ENCODE measurements around the gene TEX11.

The TEX11 gene

GRCh38 chrX:70554948-70555347, 353.6 kb downstream of the TEX11 start:
- Histone ChIP-seq H4K91ac (ENCODE audit: low read depth, low read length) (no peak overlapping the region), H4K12ac (ENCODE audit: low read depth, low read length) (no peak overlapping the region)

GRCh38 chrX:70554523-70554922, 354.0 kb downstream of the TEX11 start:
- H3K27ac ChIP-seq (ENCODE audit: low read depth, low read length) = no peak overlapping the region
- no peaks in the 10 kb centered on the region for H3K9me3 ChIP-seq (ENCODE audit: insufficient read depth, low read depth, low read length)
- H3K79me2 ChIP-seq (ENCODE audit: control insufficient read depth, insufficient read depth, low read length, poor library complexity) = no peaks in the 10 kb centered on the region
- H3K27me3 ChIP-seq (ENCODE audit: insufficient read depth, low read length) = no peaks in the 10 kb centered on the region
- no peak for DNase-seq
- WGBS (ENCODE audit: extremely low coverage, insufficient coverage, insufficient read length) = no CpG with 5 or more reads among the region's 2 CpGs
- no peaks in the 10 kb centered on the region for H3K36me3 ChIP-seq (ENCODE audit: control insufficient read depth in 1 of 2, insufficient read depth in 2 of 2, low read length in 2 of 2)
- no peak overlapping the region for H2AK5ac ChIP-seq (ENCODE audit: low read length)
- H4K91ac ChIP-seq (ENCODE audit: low read depth, low read length) = no peak overlapping the region
- no peak overlapping the region for H3K23ac ChIP-seq (ENCODE audit: low read length)
- H3K14ac ChIP-seq (ENCODE audit: low read length) = no peak overlapping the region
- H2BK12ac ChIP-seq (ENCODE audit: low read length) = no peak overlapping the region
- H3K18ac ChIP-seq (ENCODE audit: low read length) = no peak overlapping the region
- no peaks in the 10 kb centered on the region for H3K4me1 ChIP-seq (ENCODE audit: control insufficient read depth in 1 of 2, insufficient read depth in 2 of 2, low read length in 2 of 2)
- no peak overlapping the region for H2BK120ac ChIP-seq (ENCODE audit: insufficient read depth, low read length, poor library complexity)
- no peak overlapping the region for H2AFZ ChIP-seq (ENCODE audit: insufficient read depth, low read length, poor library complexity)
- no peak overlapping the region for H4K8ac ChIP-seq (ENCODE audit: low read depth, low read length)
- no peaks in the 10 kb centered on the region for H3K79me1 ChIP-seq (ENCODE audit: low read length)
- no peak overlapping the region for H3K9ac ChIP-seq (ENCODE audit: low read length)
- H3K4ac ChIP-seq (ENCODE audit: low read depth, low read length) = no peak overlapping the region
- no peak overlapping the region for H3K4me3 ChIP-seq (ENCODE audit: low read depth, low read length)
- no peak overlapping the region for H2BK5ac ChIP-seq (ENCODE audit: low read depth, low read length, poor library complexity)
- H4K12ac ChIP-seq (ENCODE audit: low read depth, low read length) = no peak overlapping the region
- no peak overlapping the region for H3K4me2 ChIP-seq (ENCODE audit: low read length)

More at GRCh38 chrX:70554948-70555347, 353.6 kb downstream of the TEX11 start:
- H3K27ac ChIP-seq (ENCODE audit: low read depth, low read length) = no peak overlapping the region
- no peak for DNase-seq
- no peak overlapping the region for H2BK5ac ChIP-seq (ENCODE audit: low read depth, low read length, poor library complexity)
- no peak overlapping the region for H3K23ac ChIP-seq (ENCODE audit: low read length)
- no peaks in the 10 kb centered on the region for H3K4me1 ChIP-seq (ENCODE audit: control insufficient read depth in 1 of 2, insufficient read depth in 2 of 2, low read length in 2 of 2)
- no peaks in the 10 kb centered on the region for H3K27me3 ChIP-seq (ENCODE audit: insufficient read depth, low read length)
- H2AK5ac ChIP-seq (ENCODE audit: low read length) = no peak overlapping the region
- no peaks in the 10 kb centered on the region for H3K79me1 ChIP-seq (ENCODE audit: low read length)
- no peak overlapping the region for H4K8ac ChIP-seq (ENCODE audit: low read depth, low read length)
- no peak overlapping the region for H2BK12ac ChIP-seq (ENCODE audit: low read length)
- H3K79me2 ChIP-seq (ENCODE audit: control insufficient read depth, insufficient read depth, low read length, poor library complexity) = no peaks in the 10 kb centered on the region
- no peak overlapping the region for H3K4me2 ChIP-seq (ENCODE audit: low read length)
- H3K14ac ChIP-seq (ENCODE audit: low read length) = no peak overlapping the region
- H3K36me3 ChIP-seq (ENCODE audit: control insufficient read depth in 1 of 2, insufficient read depth in 2 of 2, low read length in 2 of 2) = no peaks in the 10 kb centered on the region
- WGBS (ENCODE audit: extremely low coverage, insufficient coverage, insufficient read length) = no CpG with 5 or more reads among the region's 5 CpGs
- no peak overlapping the region for H3K4me3 ChIP-seq (ENCODE audit: low read depth, low read length)
- no peak overlapping the region for H2AFZ ChIP-seq (ENCODE audit: insufficient read depth, low read length, poor library complexity)
- H3K9me3 ChIP-seq (ENCODE audit: insufficient read depth, low read depth, low read length) = no peaks in the 10 kb centered on the region
- no peak overlapping the region for H3K18ac ChIP-seq (ENCODE audit: low read length)
- no peak overlapping the region for H2BK120ac ChIP-seq (ENCODE audit: insufficient read depth, low read length, poor library complexity)
- no peak overlapping the region for H3K4ac ChIP-seq (ENCODE audit: low read depth, low read length)
- no peak overlapping the region for H3K9ac ChIP-seq (ENCODE audit: low read length)

GRCh38 chrX:70554081-70554480, 354.4 kb downstream of the TEX11 start:
- no peak overlapping the region for H2BK12ac ChIP-seq (ENCODE audit: low read length)
- H3K4me3 ChIP-seq (ENCODE audit: low read depth, low read length) = no peak overlapping the region
- no peaks in the 10 kb centered on the region for H3K36me3 ChIP-seq (ENCODE audit: control insufficient read depth in 1 of 2, insufficient read depth in 2 of 2, low read length in 2 of 2)
- H3K79me2 ChIP-seq (ENCODE audit: control insufficient read depth, insufficient read depth, low read length, poor library complexity) = no peaks in the 10 kb centered on the region
- H3K79me1 ChIP-seq (ENCODE audit: low read length) = no peaks in the 10 kb centered on the region
- H2BK120ac ChIP-seq (ENCODE audit: insufficient read depth, low read length, poor library complexity) = no peak overlapping the region
- H2BK5ac ChIP-seq (ENCODE audit: low read depth, low read length, poor library complexity) = no peak overlapping the region
- no peak overlapping the region for H2AK5ac ChIP-seq (ENCODE audit: low read length)
- H3K9me3 ChIP-seq (ENCODE audit: insufficient read depth, low read depth, low read length) = no peaks in the 10 kb centered on the region
- H3K9ac ChIP-seq (ENCODE audit: low read length) = no peak overlapping the region
- H3K27me3 ChIP-seq (ENCODE audit: insufficient read depth, low read length) = no peaks in the 10 kb centered on the region
- no peak overlapping the region for H3K4me2 ChIP-seq (ENCODE audit: low read length)
- no peak overlapping the region for H3K4ac ChIP-seq (ENCODE audit: low read depth, low read length)
- no peak overlapping the region for H4K8ac ChIP-seq (ENCODE audit: low read depth, low read length)
- H3K18ac ChIP-seq (ENCODE audit: low read length) = no peak overlapping the region
- WGBS (ENCODE audit: extremely low coverage, insufficient coverage, insufficient read length) = no CpG with 5 or more reads among the region's 2 CpGs
- H3K14ac ChIP-seq (ENCODE audit: low read length) = no peak overlapping the region
- H2AFZ ChIP-seq (ENCODE audit: insufficient read depth, low read length, poor library complexity) = no peak overlapping the region
- no peak overlapping the region for H4K91ac ChIP-seq (ENCODE audit: low read depth, low read length)
- H3K4me1 ChIP-seq (ENCODE audit: control insufficient read depth in 1 of 2, insufficient read depth in 2 of 2, low read length in 2 of 2) = no peaks in the 10 kb centered on the region
- no peak for DNase-seq
- H3K27ac ChIP-seq (ENCODE audit: low read depth, low read length) = no peak overlapping the region
- no peak overlapping the region for H3K23ac ChIP-seq (ENCODE audit: low read length)
- no peak overlapping the region for H4K12ac ChIP-seq (ENCODE audit: low read depth, low read length)

DNA sequence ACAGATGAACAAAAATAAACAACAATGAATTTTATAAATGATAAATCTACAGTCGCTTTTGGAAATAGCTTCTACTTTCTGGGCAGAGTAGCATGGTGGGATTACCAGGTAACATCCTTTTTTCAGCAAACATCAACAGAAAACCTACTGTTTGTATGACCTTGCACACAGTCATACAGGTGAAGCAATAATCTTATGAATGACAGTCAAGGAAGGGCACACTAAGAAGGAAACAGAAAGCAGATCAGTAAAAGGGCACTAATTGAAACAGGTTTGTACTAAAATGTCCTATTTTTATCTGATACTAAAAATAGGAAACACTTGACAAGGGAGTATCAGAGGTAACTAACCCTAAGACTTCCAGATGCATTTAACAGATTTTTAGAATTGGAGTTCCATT, 355.0 kb downstream of the TEX11 start:
- Histone ChIP-seq H4K8ac (ENCODE audit: low read depth, low read length) (no peak overlapping the region), H3K36me3 (ENCODE audit: control insufficient read depth in 1 of 2, insufficient read depth in 2 of 2, low read length in 2 of 2) (no peaks in the 10 kb centered on the region), H3K4me1 (ENCODE audit: control insufficient read depth in 1 of 2, insufficient read depth in 2 of 2, low read length in 2 of 2) (no peaks in the 10 kb centered on the region), H3K14ac (ENCODE audit: low read length) (no peak overlapping the region), H3K23ac (ENCODE audit: low read length) (no peak overlapping the region), H2AFZ (ENCODE audit: insufficient read depth, low read length, poor library complexity) (no peak overlapping the region), H3K4ac (ENCODE audit: low read depth, low read length) (no peak overlapping the region), H3K27ac (ENCODE audit: low read depth, low read length) (no peak overlapping the region), H3K9ac (ENCODE audit: low read length) (no peak overlapping the region), H3K9me3 (ENCODE audit: insufficient read depth, low read depth, low read length) (no peaks in the 10 kb centered on the region), H3K4me2 (ENCODE audit: low read length) (no peak overlapping the region), H3K4me3 (ENCODE audit: low read depth, low read length) (no peak overlapping the region), H4K91ac (ENCODE audit: low read depth, low read length) (no peak overlapping the region), H3K27me3 (ENCODE audit: insufficient read depth, low read length) (no peaks in the 10 kb centered on the region), H3K79me1 (ENCODE audit: low read length) (no peaks in the 10 kb centered on the region), H3K18ac (ENCODE audit: low read length) (no peak overlapping the region), H3K79me2 (ENCODE audit: control insufficient read depth, insufficient read depth, low read length, poor library complexity) (no peaks in the 10 kb centered on the region), H2BK5ac (ENCODE audit: low read depth, low read length, poor library complexity) (no peak overlapping the region), H2AK5ac (ENCODE audit: low read length) (no peak overlapping the region), H2BK120ac (ENCODE audit: insufficient read depth, low read length, poor library complexity) (no peak overlapping the region), H4K12ac (ENCODE audit: low read depth, low read length) (no peak overlapping the region), H2BK12ac (ENCODE audit: low read length) (no peak overlapping the region)
- DNase-seq = no peak
- WGBS (ENCODE audit: extremely low coverage, insufficient coverage, insufficient read length) = no CpG with 5 or more reads among the region's 1 CpG
